Endothelial cell (in vitro differentiated cells): Measurements from ENCODE around the gene KRTAP5-4. TPM values are rescaled to one million over a fixed set of nuclear protein-coding genes. Genes with fewer than 3 reads are reported as not detected.

Source experiments
- DNase-seq: peaks from one replicate; pipeline ENCODE4 v3.0.0; 2021; ENCODE audit warnings: low spot score
- H3K27ac Mint-ChIP-seq: one replicate; pipeline ENCODE4 v1.8.0; 2021; ENCODE audit warnings: mixed read lengths, inconsistent platforms; ENCODE audit not compliant: unreplicated experiment
- H3K27me3 Mint-ChIP-seq: one replicate; pipeline ENCODE4 v1.8.0; 2021; ENCODE audit warnings: mild to moderate bottlenecking, moderate library complexity, mixed read lengths, inconsistent platforms; ENCODE audit not compliant: unreplicated experiment
- H3K36me3 Mint-ChIP-seq: one replicate; pipeline ENCODE4 v1.8.0; 2021; ENCODE audit warnings: mild to moderate bottlenecking, low read depth, mixed read lengths, inconsistent platforms; ENCODE audit not compliant: unreplicated experiment
- H3K4me1 Mint-ChIP-seq: one replicate; pipeline ENCODE4 v1.8.0; 2021; ENCODE audit warnings: mild to moderate bottlenecking, mixed read lengths, inconsistent platforms; ENCODE audit not compliant: unreplicated experiment
- H3K4me3 Mint-ChIP-seq: one replicate; pipeline ENCODE4 v1.8.0; 2021; ENCODE audit warnings: mild to moderate bottlenecking, mixed read lengths, inconsistent platforms; ENCODE audit not compliant: unreplicated experiment
- H3K9me3 Mint-ChIP-seq: one replicate; pipeline ENCODE4 v1.8.0; 2021; ENCODE audit warnings: mixed read lengths, inconsistent platforms; ENCODE audit not compliant: unreplicated experiment
- total RNA-seq: library from RNA; stranded (reverse); fragmentation: NEBNext Ultra II Directional; extraction: Animal tissue kit (Norgen Biotek cat#: 25700); gene quantifications from one replicate; pipeline ENCODE4 v1.2.1, GENCODE V29; 2021; ENCODE audit not compliant: unreplicated experiment
- TF ChIP-seq, protein P1 (sequence below): fragments of 200-600 bp; sonication (generic); IDR thresholded peaks from one replicate; pipeline ENCODE4 v1.5.0; 2021; ENCODE audit warnings: antibody characterized with exemption; ENCODE audit not compliant: unreplicated experiment

KRTAP5-4 gene
- total RNA-seq, 1 donor from 2014 or later: not detected

DNA sequence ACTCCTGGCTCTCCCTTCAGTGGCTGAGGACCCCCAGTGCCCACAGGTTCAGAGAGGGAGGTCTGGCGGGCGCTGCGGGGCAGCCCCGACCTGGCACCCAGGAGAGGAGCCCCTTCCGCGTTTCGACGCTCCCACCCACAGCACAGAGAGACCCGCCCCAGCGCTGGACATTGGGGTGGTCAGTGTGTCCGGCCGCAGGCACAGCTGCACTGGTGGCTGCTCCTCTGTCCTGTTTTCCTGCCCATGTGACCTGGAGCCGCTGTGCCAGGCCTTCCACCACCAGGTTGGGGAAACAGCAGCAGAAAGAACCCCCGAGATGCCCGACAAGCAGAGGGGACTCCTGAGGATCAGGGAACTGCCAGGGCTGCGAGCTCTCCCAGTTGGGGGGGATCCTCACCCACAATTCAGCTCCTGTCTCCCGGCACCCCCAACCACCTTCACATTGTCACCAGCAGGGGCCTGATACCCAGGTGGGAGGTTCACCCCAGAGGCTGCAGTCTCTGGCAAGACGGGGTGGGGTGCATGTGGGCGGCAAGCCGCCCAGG, 21.3 kb upstream of the KRTAP5-4 start:
- no peak overlapping the region for H3K27ac Mint-ChIP-seq
- no peaks in the 10 kb centered on the region for H3K9me3 Mint-ChIP-seq
- H3K36me3 Mint-ChIP-seq: no peaks in the 10 kb centered on the region
- TF ChIP-seq, protein P1, sequence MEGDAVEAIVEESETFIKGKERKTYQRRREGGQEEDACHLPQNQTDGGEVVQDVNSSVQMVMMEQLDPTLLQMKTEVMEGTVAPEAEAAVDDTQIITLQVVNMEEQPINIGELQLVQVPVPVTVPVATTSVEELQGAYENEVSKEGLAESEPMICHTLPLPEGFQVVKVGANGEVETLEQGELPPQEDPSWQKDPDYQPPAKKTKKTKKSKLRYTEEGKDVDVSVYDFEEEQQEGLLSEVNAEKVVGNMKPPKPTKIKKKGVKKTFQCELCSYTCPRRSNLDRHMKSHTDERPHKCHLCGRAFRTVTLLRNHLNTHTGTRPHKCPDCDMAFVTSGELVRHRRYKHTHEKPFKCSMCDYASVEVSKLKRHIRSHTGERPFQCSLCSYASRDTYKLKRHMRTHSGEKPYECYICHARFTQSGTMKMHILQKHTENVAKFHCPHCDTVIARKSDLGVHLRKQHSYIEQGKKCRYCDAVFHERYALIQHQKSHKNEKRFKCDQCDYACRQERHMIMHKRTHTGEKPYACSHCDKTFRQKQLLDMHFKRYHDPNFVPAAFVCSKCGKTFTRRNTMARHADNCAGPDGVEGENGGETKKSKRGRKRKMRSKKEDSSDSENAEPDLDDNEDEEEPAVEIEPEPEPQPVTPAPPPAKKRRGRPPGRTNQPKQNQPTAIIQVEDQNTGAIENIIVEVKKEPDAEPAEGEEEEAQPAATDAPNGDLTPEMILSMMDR: no peak
- H3K27me3 Mint-ChIP-seq: peaks cover 1% of the 10 kb centered on the region
- no peak overlapping the region for H3K4me3 Mint-ChIP-seq
- H3K4me1 Mint-ChIP-seq: peaks cover 3% of the 10 kb centered on the region
- DNase-seq: no peak

DNA sequence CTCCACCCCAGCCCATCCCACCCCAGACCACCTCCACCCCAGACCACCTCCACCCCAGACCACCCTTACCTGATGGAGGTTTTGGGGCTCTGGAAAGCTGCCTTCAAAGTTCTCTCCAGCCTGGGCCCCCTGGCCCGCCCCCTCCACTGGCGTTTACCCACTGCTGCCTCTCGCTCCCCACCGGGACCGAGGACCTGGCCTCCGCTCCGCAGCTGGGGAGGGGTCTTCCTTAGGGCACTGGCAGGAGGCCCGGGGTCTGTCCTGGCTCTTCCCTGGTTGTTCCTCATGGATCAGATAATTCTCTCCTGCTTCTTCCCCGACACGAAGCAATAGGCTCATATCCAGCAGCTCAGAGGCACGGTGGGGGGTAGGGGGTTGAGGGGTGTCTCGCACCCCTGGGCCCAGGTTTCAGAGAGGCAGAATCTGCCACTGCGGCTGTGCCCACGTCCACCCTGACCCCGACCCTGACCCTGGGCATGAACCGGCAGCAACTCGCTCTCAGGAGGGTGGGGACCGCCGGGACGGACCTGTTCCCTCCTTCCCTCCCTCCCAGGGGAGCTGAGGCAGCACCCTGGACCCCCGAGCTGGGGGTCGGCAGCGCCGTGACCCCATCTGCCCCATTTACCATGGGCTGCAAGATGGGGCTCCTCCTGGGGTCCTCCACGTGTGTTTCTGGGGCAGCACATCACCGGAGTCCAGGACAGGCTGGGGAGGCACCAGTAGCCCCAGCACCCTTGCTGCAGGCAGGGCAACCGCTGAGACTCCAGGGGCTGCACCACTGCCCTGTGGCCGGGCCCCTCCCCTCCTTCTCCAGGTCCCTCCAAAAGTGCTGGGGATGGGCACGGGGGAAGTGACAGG, 20.6 kb upstream of the KRTAP5-4 start:
- H3K4me3 Mint-ChIP-seq: no peak overlapping the region
- no peaks in the 10 kb centered on the region for H3K9me3 Mint-ChIP-seq
- H3K4me1 Mint-ChIP-seq: peaks cover 3% of the 10 kb centered on the region
- H3K27me3 Mint-ChIP-seq: peaks cover 1% of the 10 kb centered on the region
- no peak overlapping the region for H3K27ac Mint-ChIP-seq
- TF ChIP-seq, protein P1: no peak
- H3K36me3 Mint-ChIP-seq: no peaks in the 10 kb centered on the region
- DNase-seq: no peak

DNA sequence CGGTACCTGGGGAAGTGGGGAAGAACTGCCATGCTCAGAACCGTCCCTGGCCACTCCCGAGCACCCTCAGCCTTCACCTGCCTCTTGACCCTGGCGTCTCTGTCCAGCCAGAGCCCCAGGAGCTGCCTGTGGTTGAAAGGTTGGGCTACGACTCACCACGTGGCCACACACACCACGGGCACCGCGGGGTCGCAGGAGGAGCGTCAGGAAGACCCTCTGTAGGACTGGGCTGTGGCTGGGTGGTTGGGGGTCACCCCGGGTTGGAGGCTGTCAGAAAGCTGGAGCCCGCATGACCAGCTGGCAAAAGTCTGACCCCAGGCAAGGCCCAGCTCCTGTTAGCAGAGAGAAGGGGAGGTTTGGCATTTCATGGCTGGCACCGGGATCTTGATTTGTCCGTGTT, 19.2 kb upstream of the KRTAP5-4 start:
- DNase-seq: no peak
- Mint-ChIP-seq H3K27ac (no peak overlapping the region), H3K4me1 (peaks cover 3% of the 10 kb centered on the region), H3K36me3 (no peaks in the 10 kb centered on the region), H3K9me3 (no peaks in the 10 kb centered on the region), H3K27me3 (peaks cover 1% of the 10 kb centered on the region), H3K4me3 (no peak overlapping the region)
- TF ChIP-seq, protein P1: no peak

DNA sequence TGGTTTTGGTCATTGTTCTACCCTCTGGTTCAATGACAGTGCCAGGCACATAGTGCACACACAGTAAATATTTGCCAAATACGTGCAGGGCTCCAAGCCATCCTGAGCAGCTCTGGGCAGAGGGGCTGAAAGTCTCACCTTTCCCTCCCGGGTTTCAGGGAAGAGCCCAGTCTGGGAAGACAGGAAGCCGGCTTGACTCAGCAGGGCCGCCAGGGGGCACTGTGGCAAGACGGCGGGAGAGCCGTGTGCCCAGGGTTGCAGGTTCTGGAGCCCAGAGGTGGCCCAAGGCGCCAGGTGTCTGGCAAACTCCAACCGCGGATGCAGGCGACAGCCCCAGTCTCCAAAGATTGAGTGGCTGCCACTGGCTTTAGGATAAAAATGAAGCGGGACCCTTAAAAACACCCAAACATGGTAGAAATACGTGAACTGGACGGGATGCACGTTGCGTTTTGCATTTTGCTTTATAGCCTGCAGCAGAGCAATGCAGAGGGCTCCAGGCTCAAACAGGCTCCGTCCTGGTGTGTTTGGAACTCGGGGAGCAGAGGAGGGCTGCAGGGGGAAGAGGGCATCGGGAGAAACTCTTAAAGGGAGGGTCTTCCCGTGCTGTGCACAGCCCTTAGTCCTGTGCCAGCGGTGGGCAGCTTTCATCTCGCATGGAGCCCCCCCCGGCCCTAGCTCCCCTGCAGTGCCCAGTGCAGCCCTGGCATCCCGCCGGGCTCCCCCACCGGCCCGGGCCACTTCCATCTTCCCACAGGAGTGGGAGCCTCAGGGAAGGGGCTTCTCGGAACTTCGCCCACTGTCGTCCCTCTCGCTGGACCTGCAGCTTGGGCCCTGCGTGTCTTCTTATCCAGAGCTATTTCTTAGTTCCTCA, 18.4 kb upstream of the KRTAP5-4 start:
- H3K4me1 Mint-ChIP-seq: peaks cover 3% of the 10 kb centered on the region
- peaks cover 1% of the 10 kb centered on the region for H3K27me3 Mint-ChIP-seq
- no peak overlapping the region for H3K27ac Mint-ChIP-seq
- H3K36me3 Mint-ChIP-seq: no peaks in the 10 kb centered on the region
- no peaks in the 10 kb centered on the region for H3K9me3 Mint-ChIP-seq
- H3K4me3 Mint-ChIP-seq: no peak overlapping the region
- TF ChIP-seq, protein P1: peak; percentile 92
- DNase-seq: peak; percentile 66
